Measurements from ENCODE around the gene TBC1D32. TPM values are rescaled to one million over a fixed set of nuclear protein-coding genes. Genes with fewer than 3 reads are reported as not detected.
"Not testable (repeated sequence)": the region's sequence is repeated elsewhere in the genome, so short reads cannot be mapped to it uniquely, and the experiment has no call there.

TBC1D32 gene
- polyA plus RNA-seq, 1 donor, result 4.1 TPM

DNA sequence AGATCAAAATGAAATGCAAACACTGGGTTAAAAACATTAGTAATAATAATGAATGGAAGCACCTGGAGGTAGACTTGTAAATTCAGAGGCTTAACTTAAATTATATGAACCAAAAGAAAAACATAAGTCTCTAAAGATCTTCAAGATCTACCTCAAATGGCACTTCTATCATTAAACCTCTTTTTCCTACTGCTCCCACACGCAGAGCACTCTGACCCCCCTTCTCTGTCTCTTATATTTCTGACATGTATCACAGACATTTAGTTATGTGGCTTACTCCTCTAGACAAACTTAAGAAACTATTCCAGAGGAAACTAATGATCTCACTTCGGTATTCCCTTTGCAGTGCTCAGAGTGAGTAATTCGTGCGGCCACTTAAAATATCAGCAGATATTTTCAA, 1.1 kb downstream of the TBC1D32 start:
- DNase-seq, result no peak

DNA sequence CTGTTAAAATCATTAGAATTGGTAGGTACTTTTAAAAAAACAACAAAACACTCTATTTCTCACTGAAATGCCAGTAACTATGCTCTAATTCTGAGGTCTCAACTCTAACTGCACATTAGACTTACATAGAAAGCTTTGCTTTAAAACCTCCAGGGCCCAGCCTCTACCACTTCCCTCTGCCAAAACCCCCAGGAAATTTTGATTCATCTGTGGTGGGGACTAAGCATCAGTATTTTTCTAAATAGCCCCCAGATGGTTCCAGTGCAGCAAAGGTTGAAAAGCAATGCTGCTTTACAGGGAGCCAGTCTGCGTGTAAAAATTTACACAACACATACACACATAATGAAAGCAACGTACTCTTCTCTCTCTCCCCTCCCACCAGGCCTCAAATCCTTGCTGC, 3.8 kb downstream of the TBC1D32 start:
- no peak for DNase-seq

DNA sequence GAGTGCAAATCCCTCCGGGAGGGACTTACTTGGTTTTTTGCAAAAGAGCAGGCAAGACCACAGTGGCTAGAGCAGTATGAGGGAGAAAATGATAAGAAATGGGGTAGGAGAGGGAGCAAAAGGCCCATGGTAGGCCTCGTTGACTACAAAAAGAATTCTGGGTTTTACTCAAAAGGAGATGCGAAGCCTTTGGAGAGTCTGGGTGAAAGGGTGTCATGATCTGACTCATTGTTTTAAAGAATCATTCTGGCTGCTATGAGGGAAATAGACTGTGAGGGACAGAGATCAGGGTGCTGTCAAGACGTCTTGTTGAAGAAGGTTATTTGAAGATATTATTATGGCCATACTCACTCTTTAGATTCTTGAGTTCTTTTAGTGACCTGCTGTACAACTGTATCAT, 13.0 kb downstream of the TBC1D32 start:
- no peak for DNase-seq

DNA sequence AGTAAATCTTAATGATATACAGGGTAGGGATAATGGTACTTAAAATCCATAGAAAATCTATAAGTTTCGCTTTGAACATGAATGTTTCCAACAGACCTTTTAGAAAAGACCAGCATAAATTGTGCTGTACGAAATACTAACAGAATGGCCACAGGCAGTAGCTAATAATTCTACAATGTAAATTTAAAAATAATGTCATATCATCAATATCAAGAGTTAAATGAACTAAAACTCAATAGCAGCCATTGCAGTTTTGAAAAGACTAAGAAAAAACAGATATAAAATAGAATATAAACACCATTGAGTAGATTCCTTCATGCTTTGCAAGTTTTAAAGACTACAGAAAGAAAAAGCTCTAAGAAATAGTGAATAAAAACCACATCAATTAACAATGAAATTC, 14.7 kb downstream of the TBC1D32 start:
- DNase-seq, result no peak

DNA sequence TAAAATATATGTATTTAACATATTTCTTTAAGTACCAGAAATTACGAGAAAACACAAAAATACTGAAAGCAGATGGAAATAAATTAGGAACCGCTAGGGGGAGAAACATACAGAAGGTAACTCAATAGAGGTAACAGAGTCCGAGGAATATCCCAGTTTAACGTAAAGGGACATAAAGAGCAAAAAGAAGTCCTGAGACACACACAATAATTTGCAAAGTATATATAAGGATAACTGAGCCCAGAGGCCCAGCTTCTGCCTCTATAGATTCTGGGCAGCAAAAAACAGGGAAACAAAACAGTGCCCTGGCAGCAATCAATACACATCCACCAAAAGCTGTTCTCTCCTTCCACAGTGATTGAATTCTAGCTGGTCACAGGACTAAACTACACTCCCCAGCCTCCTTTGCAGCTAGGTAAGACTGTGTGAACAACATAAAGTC, 15.1 kb downstream of the TBC1D32 start:
- DNase-seq, result no peak

DNA sequence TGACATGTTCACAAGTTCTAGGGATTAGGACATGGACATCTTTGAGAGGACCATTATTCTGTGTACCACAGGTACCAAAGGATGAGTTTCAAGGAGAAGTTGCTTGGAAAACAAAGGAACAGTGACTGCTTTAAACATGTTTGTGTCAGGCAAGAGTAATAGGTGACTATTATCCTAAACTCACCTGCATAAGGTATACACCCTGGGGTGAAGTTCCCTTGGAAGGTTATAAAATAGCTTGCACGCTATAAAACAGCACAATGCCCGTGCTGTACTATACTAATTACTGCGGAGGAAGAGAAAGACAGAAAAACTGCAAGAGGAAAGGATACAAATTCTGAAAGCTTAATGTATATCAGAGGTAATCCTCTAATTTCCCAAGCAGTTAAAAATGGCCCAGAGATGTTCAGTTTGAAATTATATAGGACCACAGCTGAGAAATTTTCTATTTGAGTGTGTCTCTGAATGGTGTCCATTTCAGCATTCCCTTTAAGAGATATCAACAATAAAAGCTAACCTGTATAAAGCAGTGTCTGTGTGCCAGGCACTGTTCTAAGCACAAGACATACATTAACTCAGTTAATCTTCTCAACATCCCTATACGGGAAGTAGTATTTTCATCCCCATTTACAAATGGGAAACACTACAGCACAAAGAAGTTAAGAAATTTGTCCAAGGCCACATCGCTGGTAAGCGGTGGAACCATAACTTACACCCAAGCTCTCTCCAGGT, 19.7 kb downstream of the TBC1D32 start:
- no peak for DNase-seq

DNA sequence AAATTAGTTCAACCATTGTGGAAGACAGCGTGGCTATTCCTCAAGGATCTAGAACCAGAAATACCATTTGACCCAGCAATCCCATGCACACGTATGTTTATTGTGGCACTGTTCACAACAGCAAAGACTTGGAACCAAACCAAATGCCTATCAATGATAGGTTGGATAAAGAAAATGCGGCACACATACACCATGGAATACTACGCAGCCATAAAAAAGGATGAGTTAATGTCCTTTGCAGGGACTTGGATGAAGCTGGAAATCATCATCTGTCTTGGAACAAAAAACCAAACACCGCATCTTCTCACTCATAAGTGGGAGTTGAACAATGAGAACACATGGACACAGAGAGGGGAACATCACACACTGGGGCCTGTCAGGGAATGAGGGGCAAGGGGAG, 22.5 kb downstream of the TBC1D32 start:
- not testable (repeated sequence) for DNase-seq

DNA sequence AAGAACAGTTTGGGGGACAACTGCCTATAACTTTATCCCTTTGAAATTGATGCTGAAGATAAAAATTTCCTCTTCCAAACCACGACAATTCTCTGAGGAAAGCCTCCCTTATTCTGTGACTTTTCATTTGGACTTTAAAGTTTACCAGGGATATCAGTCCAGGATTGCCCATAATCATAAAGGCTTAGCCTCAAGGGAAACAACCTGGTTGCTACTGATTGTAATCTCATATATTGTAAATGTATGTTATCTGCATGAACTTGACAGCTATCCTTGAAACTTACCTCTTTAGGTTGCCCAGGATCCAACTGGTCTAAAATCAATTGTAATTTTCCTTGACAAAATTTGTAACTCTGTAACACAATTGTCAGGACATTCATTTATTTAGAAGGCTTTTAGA, 23.8 kb downstream of the TBC1D32 start:
- DNase-seq, result no peak

DNA sequence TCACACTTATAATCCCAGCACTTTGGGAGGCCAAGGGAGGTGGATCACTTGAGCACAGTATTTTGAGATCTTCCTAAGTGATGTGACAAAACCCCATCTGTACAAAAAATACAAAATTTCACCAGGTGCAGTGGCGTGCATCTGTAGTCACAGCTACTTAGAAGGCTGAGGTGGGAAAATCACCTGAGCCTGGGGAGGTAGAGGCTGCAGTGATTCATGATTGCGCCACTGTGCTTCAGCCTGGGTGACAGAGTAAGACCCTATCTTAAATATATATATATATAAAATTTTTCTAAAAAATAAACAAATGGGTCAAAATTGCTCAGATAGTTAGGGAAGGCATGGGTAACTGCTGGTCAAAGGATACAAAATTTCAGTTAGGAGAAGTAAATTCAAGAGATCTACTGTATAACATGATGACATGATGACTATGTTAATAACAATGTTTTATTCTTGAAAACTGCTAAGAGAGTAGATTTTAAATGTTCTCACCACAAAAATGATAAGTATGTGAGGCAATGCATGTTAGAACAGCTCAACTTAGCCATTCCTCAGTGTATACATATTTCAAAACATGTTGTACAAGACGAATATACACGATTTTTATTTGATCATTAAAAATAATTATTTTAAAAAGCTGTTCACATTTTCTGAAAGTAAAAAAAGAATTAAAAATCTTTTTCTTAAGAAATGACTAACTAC, 24.4 kb downstream of the TBC1D32 start:
- DNase-seq, result no peak

DNA sequence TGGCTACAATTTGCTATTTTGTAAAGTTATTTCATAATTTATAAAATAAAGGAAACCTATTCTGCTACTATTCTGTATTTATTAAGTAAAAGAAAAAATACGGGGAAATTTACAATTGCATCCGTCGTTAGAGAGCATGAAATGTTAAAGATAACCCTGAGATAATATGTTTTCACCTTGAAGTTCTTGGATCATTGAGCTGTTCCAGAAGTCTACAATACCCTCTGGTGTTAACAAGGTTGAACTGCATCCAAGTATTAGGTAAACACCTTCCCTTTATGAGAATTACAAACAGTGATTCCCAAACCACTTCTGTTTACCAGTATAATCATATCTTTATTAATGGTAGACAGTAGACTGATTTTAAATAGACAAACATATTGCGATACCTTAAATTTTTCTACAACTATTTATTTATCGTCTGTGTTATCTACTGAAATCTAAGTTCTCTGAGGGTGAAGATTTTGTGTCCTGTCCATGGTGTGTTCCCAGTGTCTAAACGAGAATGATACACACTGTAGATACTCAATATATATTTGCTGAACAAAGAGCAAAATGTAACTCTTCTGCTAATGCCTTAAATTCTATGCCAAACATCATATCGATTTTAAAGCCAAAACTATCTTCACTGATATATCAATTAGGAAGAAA, 28.2 kb downstream of the TBC1D32 start:
- no peak for DNase-seq

DNA sequence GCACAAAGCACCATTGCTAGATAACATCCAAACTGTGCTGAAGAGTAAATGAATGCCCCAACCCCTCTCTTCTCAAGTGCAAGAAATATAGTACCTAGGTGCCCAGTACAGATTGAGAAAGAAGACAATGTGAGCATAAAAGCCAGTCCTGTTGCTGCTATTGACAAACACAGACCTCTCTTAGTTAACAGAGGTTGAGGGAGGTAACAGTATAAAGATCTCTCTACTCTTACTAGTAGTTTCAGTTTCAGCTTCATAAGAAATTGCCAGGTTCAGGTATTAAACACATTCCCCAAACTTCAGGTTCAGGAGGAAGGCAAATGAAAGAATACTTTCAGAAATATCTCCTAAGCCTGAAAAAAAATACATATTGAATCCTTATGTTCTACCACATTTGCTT, 31.4 kb downstream of the TBC1D32 start:
- no peak for DNase-seq

DNA sequence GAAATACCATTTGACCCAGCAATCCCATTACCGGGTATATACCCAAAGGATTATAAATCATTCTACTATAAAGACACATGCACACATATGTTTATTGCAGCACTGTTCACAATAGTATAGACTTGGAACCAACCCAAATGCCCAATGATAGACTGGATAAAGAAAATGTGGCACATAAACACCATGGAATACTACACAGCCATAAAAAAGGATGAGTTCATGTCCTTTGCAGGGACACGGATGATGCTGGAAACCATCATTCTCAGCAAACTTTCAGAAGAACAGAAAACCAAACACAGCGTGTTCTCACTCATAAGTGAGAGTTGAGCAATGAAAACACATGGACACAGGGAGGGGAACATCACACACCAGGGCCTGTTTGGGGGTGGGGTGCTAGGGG, 33.1 kb downstream of the TBC1D32 start:
- DNase-seq, result not testable (repeated sequence)

DNA sequence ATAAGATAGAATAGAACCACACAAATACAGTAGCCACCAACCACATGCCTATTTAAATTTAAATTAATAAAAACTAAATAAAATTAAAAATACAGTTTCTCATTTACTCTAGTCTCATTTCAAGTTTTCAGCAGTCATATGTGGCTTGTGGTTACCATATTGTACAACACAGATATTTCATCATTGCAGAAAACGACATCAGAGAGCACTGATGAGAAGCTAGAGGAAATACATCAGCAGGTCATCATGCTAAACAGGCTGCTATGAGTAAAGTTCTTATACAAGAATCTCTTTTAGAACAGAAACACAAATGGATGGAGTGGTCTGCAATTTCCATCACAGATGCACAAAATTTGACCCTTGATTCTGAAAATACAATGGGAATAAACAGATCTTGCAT, 36.6 kb downstream of the TBC1D32 start:
- no peak for DNase-seq

DNA sequence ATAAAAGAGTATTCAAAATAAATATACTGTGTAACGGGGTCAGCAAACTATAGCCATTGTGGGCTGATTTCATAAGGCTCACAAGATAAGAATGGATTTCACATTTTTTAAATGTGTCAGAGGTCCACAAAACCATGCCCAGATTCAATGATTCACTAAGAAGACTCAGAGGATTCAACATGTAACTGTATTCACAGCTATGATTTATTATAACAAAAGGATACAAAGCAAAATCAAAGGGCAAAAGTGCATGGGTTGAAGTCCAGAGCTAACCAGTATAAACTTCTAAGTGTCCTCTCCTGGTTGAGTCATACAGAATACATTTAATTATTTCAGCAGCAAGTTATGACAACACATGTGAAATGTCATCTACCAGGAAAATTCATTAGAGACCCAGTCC, 49.2 kb downstream of the TBC1D32 start:
- DNase-seq, result no peak

DNA sequence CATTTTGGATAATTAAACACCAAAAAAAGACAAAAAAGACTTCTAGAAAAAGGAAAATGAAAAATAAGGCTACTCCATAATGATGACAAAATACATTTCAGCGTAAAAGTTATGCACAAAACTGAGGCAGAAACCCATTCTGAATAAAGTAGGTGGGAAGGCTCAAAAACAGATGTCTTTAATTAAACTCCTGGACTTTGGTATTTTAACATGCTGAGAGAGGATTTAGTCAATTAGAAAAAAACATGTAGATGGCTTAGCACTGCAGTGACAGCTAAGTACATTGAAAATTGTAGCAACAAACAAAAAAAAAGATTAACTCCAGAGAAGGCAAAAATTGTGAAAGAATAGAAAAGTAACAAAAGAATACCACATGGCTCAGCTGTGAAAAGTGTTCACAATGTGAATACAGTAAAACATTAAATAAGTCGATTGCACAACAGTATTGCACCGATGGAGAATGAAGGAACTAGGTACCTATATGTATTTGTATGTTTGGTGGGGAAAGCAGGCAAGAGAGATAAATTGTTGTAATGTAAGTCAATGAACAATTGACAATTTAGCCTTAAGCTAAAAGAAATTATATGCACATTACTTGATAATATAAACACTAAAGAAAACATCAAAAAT, 59.5 kb downstream of the TBC1D32 start:
- no peak for DNase-seq

DNA sequence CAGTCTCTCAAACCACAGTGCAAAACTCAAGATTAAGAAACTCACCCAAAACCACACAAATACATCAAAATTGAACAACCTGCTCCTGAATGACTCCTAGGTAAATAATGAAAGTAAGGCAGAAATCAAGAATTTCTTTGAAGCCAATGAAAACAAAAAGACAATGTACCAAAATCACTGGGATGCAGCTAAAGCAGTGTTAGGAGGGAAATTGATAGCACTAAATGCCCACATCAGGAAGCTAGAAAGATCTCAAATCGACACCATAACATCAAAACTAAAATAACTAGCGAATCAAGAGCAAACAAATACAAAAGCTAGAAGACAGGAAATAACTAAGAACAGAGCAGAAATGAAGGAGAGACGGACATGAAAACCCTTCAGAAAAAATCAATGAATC, 70.5 kb downstream of the TBC1D32 start:
- DNase-seq, result no peak

DNA sequence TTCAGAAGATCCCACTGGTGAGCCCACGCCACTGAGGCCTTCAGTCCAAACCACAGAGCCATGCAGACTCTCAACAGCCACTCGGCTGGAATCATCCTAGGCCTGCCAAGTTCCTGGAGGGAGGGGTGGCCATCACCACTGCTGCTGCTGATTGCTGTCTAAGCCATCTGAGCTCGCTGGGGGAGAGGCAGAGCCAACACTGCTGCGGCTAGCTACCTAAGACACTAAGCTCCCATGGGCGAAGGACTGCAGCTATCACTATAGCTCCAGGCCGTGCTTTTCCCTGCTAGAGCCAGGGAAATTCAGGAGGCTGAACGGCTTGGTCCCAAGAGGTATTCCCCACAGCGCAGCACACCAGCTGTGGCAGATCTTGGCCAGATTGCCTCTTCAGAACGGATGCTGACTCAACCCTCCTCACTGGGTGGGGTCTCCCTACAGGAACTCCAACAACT, 73.6 kb downstream of the TBC1D32 start:
- DNase-seq, result peak; percentile 5

DNA sequence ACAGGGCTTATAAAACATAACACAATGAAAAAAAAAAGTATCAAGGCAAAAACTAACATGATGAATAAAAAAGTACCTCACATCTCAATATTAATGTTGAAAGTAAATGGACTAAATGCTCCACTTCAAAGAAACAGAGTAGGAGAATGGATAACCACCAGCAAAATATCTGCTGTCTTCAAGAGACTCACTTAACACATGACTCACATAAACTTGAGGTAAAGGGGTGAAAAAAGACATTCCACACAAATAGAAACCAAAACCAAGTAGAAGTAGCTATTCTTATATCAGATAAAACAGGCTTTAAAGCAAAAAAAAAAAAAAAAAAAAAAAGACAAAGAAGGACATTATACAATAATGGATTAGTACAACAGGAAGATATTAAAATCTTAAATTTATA, 86.9 kb downstream of the TBC1D32 start:
- DNase-seq, result no peak

DNA sequence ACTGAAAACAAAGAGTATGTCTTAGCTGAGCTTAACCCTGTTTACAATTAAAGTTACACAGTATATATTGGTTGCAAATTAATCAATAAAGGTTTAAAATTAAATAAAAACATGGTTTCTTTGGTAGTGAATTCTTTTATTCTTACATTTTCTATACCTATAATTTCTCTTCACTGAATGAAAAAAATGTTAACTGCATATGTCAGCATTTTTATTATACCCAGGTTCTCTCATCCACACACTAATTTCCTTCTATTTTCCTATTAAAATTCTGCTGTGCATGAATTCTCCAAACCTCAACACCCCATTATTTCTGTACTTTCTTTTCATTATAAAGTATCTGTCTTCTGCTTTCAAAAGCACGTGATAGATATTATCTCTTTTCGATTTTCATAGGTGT, 91.9 kb downstream of the TBC1D32 start:
- no peak for DNase-seq

DNA sequence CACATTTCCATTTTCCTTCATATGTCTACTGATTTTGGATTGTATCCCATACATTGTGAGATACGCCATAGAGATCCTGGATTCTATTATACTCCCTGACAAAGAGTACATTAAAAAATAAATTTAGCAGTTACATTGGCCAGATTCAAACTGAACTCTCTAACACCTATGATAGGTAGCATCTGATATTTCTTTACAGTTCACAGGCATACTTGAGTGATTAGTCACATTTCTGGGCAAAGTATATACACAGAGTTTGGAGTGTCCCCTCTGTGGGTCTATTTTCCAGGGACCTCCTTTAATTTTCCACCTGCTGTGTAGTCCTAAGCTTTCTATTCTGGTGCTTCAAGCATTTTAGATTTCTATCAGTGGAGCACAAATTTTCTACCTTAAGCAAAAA, 96.4 kb downstream of the TBC1D32 start:
- DNase-seq, result no peak

DNA sequence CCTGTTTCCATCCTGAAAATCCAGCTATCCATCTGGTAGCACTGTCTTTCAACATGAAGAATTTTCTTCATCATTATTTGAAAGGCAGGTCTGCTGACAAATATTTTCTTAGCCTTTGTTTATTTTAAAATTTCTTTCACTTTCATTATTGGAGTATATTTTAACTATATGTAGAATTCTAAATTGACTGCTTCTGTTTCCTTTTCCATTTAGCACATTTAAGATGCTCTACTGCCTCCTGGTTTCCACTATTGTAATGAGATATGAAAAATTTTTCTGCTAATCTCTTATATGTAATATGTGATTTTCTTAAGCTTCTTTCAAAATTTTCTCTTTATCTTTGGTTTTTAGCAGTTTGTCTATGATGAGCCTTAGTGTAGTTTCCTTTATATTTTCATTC, 97.3 kb downstream of the TBC1D32 start:
- DNase-seq, result no peak

DNA sequence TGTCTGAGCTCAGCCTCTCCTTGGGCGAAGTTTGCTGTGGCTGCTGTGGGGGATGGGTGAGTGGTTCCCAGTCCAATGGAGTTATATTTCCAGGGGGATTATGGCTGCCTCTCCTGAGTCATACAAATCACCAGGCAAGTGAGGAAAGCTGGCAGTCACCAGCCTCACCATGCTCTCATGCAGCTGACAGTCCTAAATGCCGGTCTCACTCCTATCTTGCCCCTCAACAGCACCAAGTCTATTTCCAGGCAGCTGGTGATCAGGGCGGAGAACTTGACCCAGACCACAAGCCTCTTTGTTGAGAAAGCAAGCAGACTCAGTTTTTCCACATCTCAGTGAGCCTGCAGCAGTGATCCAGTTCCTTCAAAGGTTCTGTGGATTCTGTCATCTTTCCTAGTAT, 98.9 kb downstream of the TBC1D32 start:
- no peak for DNase-seq

DNA sequence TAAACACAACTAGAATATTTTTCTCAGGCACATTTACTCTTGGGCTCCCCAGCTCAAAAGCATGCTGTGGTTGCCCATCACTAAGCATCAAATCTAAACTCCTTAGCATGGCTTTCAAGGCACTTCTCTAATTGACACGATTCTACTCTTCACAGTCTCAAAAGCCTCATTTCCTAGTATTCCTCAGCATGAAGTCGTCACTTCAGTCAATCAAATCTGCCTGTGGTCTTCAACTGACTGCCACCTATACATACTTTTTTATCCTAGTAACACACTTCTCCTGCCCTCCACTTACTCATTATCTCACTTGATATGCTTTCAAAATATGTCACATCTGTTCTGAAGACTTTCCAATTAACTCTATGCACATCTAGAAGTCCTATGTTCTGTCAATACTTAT, 110.3 kb downstream of the TBC1D32 start:
- DNase-seq, result no peak

All from hindlimb muscle (tissue), 1 donor.